Right ventricle myocardium inferior (tissue), 1 donor: Measurements from ENCODE around the gene TYMP. TPM values are rescaled to one million over a fixed set of nuclear protein-coding genes. Genes with fewer than 3 reads are reported as not detected.
A peak's percentile ranks its signal among the peaks of the same experiment; 100 is the strongest.

Experiments
- ATAC-seq: fragments of 200-7000 bp; cut with Tn5 transposase; one replicate; pipeline ENCODE4 v1.9.1; 2020; ENCODE audit warnings: mild to moderate bottlenecking, moderate library complexity
- DNase-seq: peaks from one replicate; pipeline ENCODE4 v3.0.0; 2021; ENCODE audit errors: missing footprints
- intact Hi-C: fragments of 100-400 bp; cut with DNase I; formaldehyde crosslinking; loops from one replicate; pipeline ENCODE4 v1.11.0; 2022
- total RNA-seq: library from RNA; stranded (reverse); fragmentation: NEBNext Ultra II Directional; extraction: Animal tissue kit (Norgen Biotek cat#: 25700); gene quantifications from one replicate; pipeline ENCODE4 v1.2.1, GENCODE V29; 2021
- donor health status: DM: no; HTN: yes; CAD: no; lungs with severe emphysema.

TYMP gene
- total RNA-seq, 1 donor from 2014 or later: 15.5 TPM

GRCh38 chr22:50502096-50502495 is 27.7 kb downstream of the TYMP start:
- ATAC-seq (no peak), DNase-seq (peak; percentile 55)
- intact Hi-C loops: no loop called here

- ATAC-seq (no peak), DNase-seq (peak; percentile 9)
- intact Hi-C loops: no loop called here
Observed at GRCh38 chr22:50500452-50500851, 29.4 kb downstream of the TYMP start.

DNA sequence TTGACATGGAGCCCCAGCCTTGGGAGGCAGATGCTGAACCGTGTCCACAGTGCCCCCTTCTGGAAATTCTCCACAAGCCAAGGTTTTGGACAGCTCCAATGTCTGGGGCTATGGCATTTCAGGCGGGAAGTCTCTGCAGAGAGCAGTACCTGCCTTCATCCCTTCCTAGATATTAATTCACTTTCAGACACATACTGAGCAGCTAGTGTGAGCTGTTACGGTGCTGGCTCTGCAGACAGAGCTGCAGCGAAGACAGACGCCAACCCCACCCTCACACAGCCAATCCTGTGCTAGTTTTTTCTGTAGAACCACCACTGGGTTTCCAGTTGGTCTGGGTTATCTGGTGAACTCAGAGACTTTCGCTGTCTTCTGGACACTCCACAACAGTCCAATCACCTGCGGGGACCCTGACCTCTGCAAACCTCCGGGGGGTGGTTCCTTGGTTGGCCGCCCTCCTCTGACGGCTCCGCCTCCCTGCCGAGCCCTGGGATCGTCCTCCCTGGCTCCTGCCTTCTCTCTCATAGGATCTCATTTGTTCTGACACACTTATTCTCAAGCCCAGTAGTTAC is 31.4 kb downstream of the TYMP start:
- intact Hi-C loops: no loop called here
- peak; percentile 67 for DNase-seq
- peak; percentile 68 for ATAC-seq

GRCh38 chr22:50497093-50497492 is 32.7 kb downstream of the TYMP start:
- intact Hi-C loops: no loop called here
- no peak for ATAC-seq

GRCh38 chr22:50490531-50491308 is 39.1 kb downstream of the TYMP start:
- ATAC-seq: no peak
- intact Hi-C loops: no loop called here
- DNase-seq: no peak

More at GRCh38 chr22:50497093-50497492, 32.7 kb downstream of the TYMP start:
- DNase-seq: no peak

DNA sequence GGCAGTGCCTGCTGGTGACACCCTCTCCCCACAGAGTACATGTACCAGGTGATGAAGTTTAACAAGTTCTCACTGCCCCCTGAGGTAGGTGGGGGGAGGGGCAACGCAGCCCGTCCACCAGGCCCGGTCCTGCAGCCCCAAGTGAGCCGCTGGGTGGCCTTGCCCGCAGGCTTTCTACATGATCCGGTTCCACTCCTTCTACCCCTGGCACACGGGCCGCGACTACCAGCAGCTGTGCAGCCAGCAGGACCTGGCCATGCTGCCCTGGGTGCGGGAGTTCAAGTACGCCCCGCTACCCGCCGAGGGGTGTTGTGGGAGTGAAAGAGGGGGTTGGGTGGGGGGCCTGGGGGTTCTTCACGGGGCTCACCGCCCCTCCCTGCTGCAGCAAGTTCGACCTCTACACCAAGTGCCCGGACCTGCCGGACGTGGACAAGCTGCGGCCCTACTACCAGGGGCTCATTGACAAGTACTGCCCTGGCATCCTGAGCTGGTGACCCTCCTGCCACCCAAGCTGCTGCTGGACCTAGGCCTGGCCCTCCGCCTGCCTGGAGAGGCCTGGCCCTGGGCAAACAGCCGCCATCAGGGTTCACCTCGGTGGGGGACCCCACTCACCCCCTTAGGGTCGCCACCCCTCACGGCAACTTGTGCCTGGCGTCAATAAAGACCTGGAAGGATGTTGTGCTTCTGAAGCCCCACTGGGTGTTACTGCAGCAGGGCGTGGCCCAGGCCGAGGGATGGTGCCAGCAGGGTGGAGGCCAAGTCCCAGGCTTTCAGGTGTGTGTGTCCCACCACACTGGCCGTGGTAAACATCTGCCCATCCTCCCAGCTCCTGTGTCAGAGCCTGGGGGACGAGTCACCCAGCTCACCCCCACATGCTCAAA is 40.2 kb downstream of the TYMP start:
- intact Hi-C loops: no loop called here
- ATAC-seq: no peak
- DNase-seq: no peak

DNA sequence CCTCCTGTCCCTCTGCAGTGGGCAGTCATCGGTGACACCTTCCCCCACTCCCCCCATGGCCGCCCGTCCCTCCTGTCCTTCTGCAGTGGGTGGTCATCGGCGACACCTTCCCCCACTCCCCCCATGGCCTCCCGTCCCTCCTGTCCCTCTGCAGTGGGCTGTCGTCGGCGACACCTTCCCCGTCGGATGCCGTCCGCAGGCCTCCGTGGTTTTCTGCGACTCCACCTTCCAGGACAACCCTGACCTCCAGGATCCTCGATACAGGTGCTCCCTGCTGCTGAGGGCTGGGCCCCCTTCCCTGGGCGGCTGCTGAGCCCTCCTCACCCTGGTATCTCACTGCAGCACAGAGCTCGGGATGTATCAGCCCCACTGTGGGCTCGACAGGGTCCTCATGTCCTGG is 40.9 kb downstream of the TYMP start:
- ATAC-seq: no peak
- no peak for DNase-seq
- intact Hi-C loops: no loop called here

DNA sequence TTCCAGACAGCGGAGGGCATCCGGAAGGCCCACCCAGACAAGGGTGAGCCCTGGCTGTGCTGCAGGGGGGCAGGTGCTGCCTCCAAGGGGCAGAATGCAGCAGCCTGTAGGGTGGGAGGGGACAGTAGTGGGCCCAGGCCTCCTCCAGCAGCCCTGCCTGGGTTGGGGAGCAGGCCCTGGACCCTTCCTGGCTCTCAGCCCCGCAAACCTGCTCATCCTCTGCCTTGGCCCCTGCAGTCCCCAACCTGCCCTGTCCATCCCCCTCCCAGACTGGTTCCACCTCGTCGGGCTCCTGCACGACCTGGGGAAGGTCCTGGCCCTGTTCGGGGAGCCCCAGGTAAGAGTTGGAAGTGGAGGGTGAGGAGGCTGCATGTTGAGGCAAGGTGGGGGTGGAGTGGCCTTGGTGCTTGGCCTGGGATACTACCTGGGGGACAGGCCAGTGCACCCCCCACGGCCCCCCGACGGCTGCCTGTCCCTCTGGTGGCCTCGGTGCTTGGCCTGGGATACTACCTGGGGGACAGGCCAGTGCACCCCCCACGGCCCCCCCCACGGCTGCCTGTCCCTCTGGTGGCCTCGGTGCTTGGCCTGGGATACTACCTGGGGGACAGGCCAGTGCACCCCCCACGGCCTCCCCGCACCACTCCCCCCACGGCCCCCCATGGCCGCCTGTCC is 41.7 kb downstream of the TYMP start:
- intact Hi-C loops: no loop called here
- DNase-seq: no peak

GRCh38 chr22:50487290-50488005 is 42.4 kb downstream of the TYMP start:
- DNase-seq (no peak), ATAC-seq (no peak)
- intact Hi-C loops: no loop called here

More for the DNA sequence above, 41.7 kb downstream of the TYMP start:
- ATAC-seq: no peak

GRCh38 chr22:50486561-50487289 is 43.1 kb downstream of the TYMP start, which contains the start of gene MIOX:
TSS of gene MIOX (plus strand) at chr22:50486859. CDS start at chr22:50486898, 39 bp downstream.
- ATAC-seq: no peak
- intact Hi-C loops: no loop called here
- no peak for DNase-seq

GRCh38 chr22:50485221-50486131 is 44.3 kb downstream of the TYMP start:
- ATAC-seq (no peak), DNase-seq (no peak)
- intact Hi-C loops: no loop called here

GRCh38 chr22:50483977-50484853 is 45.6 kb downstream of the TYMP start:
- no peak for DNase-seq
- ATAC-seq: no peak
- intact Hi-C loops: no loop called here

DNA sequence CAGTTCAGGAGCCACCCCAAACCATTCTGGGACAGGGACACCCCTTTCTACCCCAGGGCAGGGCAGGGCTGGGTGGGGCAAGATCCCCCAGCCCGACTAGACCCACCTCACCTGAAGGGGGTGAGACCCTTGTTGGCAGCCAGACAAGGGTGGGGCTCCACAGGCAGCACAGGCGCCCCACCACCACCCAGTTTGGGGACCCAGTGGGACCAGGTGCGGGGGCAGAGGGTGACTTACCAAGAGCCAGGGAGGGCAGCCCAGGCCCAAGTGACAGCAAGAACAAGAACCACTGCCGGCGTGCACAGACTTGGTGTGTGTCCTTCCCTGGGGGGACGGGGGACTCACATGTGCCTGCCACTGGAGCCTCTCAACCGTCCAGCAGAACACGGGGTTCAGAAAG is 46.3 kb downstream of the TYMP start:
- intact Hi-C loops: no loop called here
- DNase-seq (no peak), ATAC-seq (no peak)

DNA sequence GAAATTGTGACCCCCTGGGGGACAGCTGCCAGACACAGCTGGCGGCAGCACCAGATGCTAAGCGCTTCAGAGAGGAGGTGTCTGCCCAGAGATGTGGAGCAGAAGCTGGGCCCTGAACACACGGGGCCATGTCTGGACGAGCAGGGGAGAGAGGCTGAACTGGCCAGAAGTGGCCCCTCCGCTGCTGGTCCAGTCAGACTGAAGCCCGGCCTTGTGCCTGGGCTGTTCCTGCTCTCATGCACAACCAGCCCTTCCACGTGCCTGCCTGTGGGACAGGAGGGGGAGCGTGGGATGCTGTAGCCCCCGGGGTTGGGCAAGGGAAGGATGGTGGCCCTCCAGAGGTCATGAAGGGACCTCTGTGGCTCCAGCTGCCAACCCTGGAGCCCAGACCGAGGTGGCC is 46.7 kb downstream of the TYMP start:
- intact Hi-C loops: no loop called here
- ATAC-seq: no peak
- no peak for DNase-seq

- intact Hi-C loops: no loop called here
- DNase-seq (no peak), ATAC-seq (no peak)
Observed at GRCh38 chr22:50482107-50483074, 47.4 kb downstream of the TYMP start.
